Medulla oblongata (tissue), 1 donor: ENCODE measurements around the gene SULT2B1.

Experiments
- DNase-seq: peaks from one replicate; pipeline ENCODE4 v3.0.0-alpha.2; 2015; ENCODE audit errors: extremely low spot score

SULT2B1 gene

DNA sequence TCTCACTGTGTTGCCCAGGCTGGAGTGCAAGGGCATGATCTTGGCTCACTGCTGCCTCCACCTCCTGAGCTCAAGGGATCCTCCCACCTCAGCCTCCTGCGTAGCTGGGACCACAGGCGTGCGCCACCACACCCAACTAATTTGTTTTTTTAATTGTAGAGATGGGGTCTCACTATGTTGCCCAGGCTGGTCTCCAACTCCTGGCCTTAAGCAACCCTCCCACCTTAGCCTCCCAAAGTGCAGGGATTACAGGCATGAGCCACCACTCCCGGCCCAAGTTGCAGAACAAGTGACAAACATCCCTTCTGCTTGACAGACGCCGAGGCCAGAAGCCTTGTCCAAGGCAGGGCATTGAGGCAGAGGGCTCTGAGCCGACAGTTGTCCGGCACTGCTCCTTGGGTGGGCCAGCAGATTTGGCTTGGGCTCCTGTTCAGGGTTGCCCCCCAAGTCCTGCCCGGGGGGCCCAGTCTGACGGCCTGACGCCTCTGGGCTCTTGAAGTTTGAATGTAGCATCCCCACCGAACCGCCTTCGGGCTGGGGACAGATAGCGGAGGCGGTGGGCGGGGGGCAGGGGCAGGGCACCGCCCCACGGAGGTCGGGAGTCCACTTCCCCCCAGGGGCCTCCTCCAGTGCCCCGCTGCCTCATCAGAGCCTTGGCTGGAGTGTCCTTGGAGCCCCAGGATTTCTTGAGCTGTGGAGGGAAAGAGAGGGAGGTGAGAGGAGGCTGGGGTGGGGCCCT lies 48.9 kb downstream of the SULT2B1 start:
- no peak for DNase-seq

- DNase-seq: no peak
Measured at GRCh38 chr19:48603001-48603400, 51.0 kb downstream of the SULT2B1 start.

GRCh38 chr19:48603449-48603848 lies 51.5 kb downstream of the SULT2B1 start:
- no peak for DNase-seq

GRCh38 chr19:48603850-48604249 lies 51.9 kb downstream of the SULT2B1 start:
- DNase-seq: no peak

DNA sequence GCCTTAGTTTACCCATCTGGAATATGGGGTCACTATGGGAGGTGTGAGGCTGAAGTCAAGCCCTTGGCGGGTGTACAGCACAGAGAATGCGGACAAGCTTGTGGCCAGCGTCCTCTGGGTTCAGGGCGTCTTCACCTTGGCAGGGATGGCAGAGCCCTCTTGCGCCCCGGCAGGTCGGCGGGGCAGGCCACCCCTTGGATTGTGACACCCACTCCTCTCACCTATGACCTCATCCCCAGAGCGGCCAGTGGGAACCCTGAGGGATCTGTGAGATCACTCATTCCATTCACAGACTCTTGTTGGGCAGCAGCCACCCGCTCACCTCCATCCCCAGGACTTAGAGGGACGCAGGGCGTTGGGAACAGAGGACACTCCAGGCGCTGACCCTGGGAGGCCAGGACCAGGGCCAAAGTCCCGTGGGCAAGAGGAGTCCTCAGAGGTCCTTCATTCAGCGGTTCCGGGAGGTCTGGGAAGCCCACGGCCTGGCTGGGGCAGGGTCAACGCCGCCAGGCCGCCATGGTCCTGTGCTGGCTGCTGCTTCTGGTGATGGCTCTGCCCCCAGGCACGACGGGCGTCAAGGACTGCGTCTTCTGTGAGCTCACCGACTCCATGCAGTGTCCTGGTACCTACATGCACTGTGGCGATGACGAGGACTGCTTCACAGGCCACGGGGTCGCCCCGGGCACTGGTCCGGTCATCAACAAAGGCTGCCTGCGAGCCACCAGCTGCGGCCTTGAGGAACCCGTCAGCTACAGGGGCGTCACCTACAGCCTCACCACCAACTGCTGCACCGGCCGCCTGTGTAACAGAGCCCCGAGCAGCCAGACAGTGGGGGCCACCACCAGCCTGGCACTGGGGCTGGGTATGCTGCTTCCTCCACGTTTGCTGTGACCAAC lies 54.7 kb downstream of the SULT2B1 start, which contains the start of gene SPACA4:
Gene SPACA4 (plus strand): TSS at position 280 of the 896 bp plus-strand sequence. CDS start 237 bp downstream, at position 517.
- no peak for DNase-seq

GRCh38 chr19:48607359-48607755 lies 55.4 kb downstream of the SULT2B1 start:
- no peak for DNase-seq

- DNase-seq: peak; percentile 73
Measured at GRCh38 chr19:48608798-48609263, 56.9 kb downstream of the SULT2B1 start.

DNA sequence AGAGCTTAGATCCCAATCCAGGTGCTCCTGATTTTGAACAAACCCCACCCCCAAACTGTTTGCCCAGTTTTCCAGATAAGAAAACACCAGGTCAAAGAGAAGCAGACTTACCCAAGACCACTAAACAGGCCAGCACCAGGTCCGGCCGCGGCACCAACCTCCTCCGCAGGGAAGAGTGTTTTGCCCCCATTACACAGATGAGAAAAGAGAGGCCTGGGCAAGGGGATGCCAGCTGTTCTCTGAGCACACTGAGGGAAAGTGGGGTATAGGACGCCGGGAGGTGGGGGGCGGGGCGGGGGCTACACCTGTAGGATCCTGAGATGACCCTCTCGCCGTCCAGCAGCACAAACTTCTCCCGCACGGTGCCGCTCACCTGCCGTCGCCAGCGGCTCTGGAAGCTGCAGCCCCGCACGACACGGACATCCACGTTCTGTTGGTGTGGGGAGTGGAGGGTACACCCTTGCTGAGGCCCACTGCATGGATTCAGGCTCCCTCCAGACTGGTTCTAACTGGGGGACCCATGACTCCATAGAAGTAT lies 57.7 kb downstream of the SULT2B1 start:
- no peak for DNase-seq

GRCh38 chr19:48611872-48612271 lies 59.9 kb downstream of the SULT2B1 start:
- no peak for DNase-seq

GRCh38 chr19:48613024-48613851 lies 61.3 kb downstream of the SULT2B1 start:
- no peak for DNase-seq

GRCh38 chr19:48613852-48614435 lies 62.0 kb downstream of the SULT2B1 start:
- DNase-seq: no peak

DNA sequence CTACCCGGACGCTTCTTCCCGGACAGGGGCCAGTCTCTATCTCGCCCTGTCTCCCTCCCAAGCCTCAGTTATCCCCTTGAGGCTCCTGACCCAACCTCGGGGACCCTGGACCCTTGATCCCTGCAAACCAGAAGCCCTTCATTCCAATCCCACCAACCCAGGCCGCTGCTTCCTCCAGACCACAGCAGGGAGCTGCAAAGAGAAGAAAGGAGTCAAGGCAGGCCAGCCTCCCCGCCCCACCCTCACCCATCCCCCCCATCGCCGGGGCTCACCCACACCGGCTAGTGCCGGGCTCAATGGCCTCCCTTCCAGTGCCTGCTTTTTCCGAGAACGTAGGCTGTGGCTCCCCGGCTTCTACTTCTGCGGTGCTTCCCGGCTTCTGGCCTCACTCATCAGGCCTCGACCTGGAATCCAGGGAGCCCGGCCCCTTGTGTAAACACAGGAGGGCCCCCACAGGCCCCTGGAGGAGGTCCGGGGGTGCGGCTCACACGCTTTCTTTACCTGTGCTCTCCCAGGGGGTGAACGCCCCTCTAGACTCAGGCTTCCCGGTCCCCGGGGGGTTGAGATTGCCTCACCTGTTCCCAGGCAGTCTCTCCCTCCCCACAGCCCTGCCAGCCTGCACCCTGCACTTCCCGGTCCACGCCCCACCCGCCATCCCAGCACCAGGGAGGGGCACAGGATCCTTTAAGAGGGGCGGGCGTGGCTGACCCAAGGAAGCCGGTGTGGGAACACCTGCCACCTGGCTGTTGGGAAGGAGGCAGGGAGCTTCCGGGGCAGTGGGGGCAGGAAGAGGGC lies 62.7 kb downstream of the SULT2B1 start, which contains the start of gene FAM83E:
Gene FAM83E (minus strand): TSS at position 641 of the 795 bp plus-strand sequence. CDS start 1,704 bp downstream, outside the sequence.
- DNase-seq: no peak

DNA sequence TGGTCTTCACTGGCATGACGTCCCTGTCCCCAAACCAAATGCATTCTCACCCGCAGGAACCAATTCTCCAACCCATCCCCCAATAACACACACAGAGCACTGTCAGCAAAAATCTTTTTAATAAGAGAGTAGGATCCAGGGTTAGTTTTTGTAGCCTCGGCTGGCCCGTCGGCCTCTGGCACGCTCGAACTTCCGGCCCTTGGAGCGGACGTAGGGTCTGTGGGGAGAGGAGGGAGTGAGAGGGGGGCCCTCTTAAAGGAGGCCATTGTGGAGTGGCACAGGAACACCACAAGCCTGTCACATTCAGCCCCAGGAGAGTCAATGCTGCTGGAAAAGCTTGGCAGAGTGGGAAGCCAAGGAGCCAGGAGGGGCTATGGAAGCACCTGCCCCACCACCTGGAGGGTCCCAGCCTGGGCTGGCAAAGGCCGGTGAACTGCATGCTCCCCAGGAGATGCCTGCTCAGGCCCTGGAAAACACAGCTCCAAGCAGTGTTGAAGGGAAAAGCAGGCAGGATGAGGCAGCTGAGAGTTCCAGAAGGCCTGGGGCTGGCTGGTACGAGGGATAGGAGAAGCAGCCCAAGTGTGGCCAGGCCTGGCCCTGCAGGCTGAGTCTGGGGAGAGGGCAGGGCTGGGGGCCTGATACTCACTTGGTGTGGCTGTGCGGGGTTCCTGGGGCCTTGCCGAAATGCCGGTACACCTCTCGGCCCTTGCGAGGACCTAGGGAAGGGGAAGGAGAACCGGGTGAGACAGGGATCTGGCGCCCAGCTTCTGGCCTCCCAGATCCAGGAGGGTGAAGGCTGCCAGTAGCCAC lies 63.5 kb downstream of the SULT2B1 start:
- DNase-seq: no peak

GRCh38 chr19:48616041-48616436 lies 64.1 kb downstream of the SULT2B1 start:
- no peak for DNase-seq

DNA sequence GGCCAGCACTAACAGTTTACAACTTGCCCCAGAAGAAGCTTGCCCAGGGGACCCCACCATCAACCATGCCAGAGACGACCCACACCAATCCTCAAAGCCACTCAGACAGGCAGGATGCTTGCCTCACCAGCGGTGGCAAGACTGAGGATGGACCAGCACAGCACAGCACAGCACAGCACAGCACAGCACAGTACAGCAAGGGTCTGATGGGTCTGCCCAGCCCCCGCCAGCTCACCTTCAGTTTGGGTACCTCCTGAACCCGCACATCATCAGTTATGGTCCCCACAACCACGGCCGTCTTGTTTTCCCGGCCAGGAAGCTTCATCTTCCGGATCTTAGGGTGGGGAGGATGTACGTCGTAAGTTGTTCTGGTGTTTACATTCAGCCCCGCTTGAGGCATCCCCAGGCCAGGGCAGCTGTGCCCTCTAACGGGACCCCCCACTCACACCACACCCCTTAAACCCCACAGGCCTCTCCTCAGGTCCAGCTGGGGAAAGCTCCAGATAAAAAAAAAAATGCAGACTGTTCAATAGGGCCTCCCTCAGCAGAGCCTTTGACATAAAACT lies 64.6 kb downstream of the SULT2B1 start:
- no peak for DNase-seq

GRCh38 chr19:48617146-48617937 lies 65.4 kb downstream of the SULT2B1 start:
- peak; percentile 43 for DNase-seq

- no peak for DNase-seq
Measured at GRCh38 chr19:48618278-48618915, 66.4 kb downstream of the SULT2B1 start.
